ENCODE results near the gene POLG. TPM values are rescaled to one million over a fixed set of nuclear protein-coding genes. Genes with fewer than 3 reads are reported as not detected.
A peak's percentile ranks its signal among the peaks of the same experiment; 100 is the strongest.

The POLG gene
- total and polyA plus RNA-seq, 2 of the 13 experiments (the other 11 are each of a cell fraction or from before 2014, with no cell fraction given), result 26.6 to 35.5 TPM

- peak; percentile 55 for TF ChIP-seq SKIL (CRISPR knock-in tag; IDR thresholded peaks at IDR 0.05; ENCODE audit: borderline replicate concordance)
- peak; percentile 69 for TF ChIP-seq BATF2 (CRISPR knock-in tag; IDR thresholded peaks at IDR 0.05)
- peak; percentile 94 for TF ChIP-seq ZSCAN31 (CRISPR knock-in tag; IDR thresholded peaks at IDR 0.05; ENCODE audit: low read depth)
- peak; percentile 96; the same call in 1 of the 2 replicates for TF ChIP-seq EEA1 (CRISPR knock-in tag; IDR thresholded peaks at IDR 0.05; ENCODE audit: borderline replicate concordance)
- no peak; the same call in 1 of the 2 replicates for TF ChIP-seq KAT7 (CRISPR knock-in tag; IDR thresholded peaks at IDR 0.05; ENCODE audit: borderline replicate concordance)
- TF ChIP-seq RFXAP (CRISPR knock-in tag; IDR thresholded peaks at IDR 0.05; ENCODE audit: borderline replicate concordance), result peak; percentile 84
- 0 out of 2 replicates have a peak, but pooled peaks have one; percentile 75 for TF ChIP-seq RCOR2 (CRISPR knock-in tag; IDR thresholded peaks at IDR 0.05)
- TF ChIP-seq U2AF1 (optimal IDR thresholded peaks at IDR 0.05; ENCODE audit: low read depth, low read length), result peak; percentile 94
- peak; percentile 82 for TF ChIP-seq HDAC1 (CRISPR knock-in tag; IDR thresholded peaks at IDR 0.05)
- peak; percentile 54 for TF ChIP-seq HOXD1 (CRISPR knock-in tag; IDR thresholded peaks at IDR 0.05)
- TF ChIP-seq GATAD2A (CRISPR knock-in tag; IDR thresholded peaks at IDR 0.05), result peak; percentile 89
- peak; percentile 28 for TF ChIP-seq FOXO1 (CRISPR knock-in tag; IDR thresholded peaks at IDR 0.05)
- TF ChIP-seq FOXA3 (CRISPR knock-in tag; IDR thresholded peaks at IDR 0.05), result peak; percentile 65; the same call in 1 of the 2 replicates
- no peak for TF ChIP-seq LCORL (IDR thresholded peaks at IDR 0.05)
- peak; percentile 48; the same call in 1 of the 2 replicates for TF ChIP-seq LCORL (CRISPR knock-in tag; IDR thresholded peaks at IDR 0.05)
- TF ChIP-seq ZIK1 (CRISPR knock-in tag; IDR thresholded peaks at IDR 0.05; ENCODE audit: borderline replicate concordance, low read depth), result peak; percentile 72
- 0 out of 2 replicates have a peak, but pooled peaks have one; percentile 38 for TF ChIP-seq ZNF343 (CRISPR knock-in tag; IDR thresholded peaks at IDR 0.05)
- no peak for TF ChIP-seq HNF4G (IDR thresholded peaks at IDR 0.05; ENCODE audit: borderline replicate concordance, low read depth, low read length)
- TF ChIP-seq HNF4G (CRISPR knock-in tag; IDR thresholded peaks at IDR 0.05; ENCODE audit: borderline replicate concordance, low read depth), result peak; percentile 50; the same call in 1 of the 2 replicates
- peak; percentile 50; the same call in 1 of the 2 replicates for TF ChIP-seq POGK (CRISPR knock-in tag; conservative IDR thresholded peaks at IDR 0.05)
- TF ChIP-seq BORCS8-MEF2B (CRISPR knock-in tag; IDR thresholded peaks at IDR 0.05), result peak; percentile 64
Observed at GRCh38 chr15:89334510-89335297, at the start of gene POLG (continued).

Data from HepG2 (cell line).